Mucosa of gallbladder (tissue), 1 donor: Measurements from ENCODE around the gene ABLIM1. TPM values are rescaled to one million over a fixed set of nuclear protein-coding genes. Genes with fewer than 3 reads are reported as not detected.

Experiments used
- DNase-seq: peaks from one replicate; pipeline ENCODE4 v3.0.0-alpha.2; 2020; ENCODE audit warnings: low spot score
- total RNA-seq: library from RNA; stranded (reverse); gene quantifications from one replicate; pipeline ENCODE4 v1.2.1, GENCODE V29; 2021
- donor health status: DM: no; HTN: no; CAD: no.

Gene ABLIM1
- total RNA-seq, 1 donor from 2014 or later, result 103 TPM

GRCh38 chr10:114458216-114458920, 199.7 kb downstream of the ABLIM1 start:
- no peak for DNase-seq

DNA sequence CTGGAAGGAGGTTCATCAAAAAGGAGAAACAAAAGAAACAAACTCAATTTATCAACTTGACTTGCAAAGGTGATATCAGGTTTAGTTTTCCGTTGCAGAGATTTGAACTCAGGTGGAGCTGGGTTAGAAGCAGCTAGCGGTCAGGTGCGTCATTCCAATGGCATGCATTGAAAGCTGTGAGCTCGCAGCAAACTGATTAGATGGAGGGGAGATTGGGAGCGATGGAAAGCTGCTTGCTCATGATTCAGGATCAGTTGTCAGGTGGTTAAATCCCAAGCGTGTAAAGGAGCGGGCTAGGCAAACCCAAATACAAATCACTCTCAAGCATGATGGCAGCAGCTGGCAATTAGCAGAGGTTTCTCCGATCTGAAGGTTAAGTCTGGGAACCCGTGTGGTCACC, 204.5 kb downstream of the ABLIM1 start:
- DNase-seq, result no peak

- no peak for DNase-seq
Observed at GRCh38 chr10:114448897-114449296, 209.2 kb downstream of the ABLIM1 start.

DNA sequence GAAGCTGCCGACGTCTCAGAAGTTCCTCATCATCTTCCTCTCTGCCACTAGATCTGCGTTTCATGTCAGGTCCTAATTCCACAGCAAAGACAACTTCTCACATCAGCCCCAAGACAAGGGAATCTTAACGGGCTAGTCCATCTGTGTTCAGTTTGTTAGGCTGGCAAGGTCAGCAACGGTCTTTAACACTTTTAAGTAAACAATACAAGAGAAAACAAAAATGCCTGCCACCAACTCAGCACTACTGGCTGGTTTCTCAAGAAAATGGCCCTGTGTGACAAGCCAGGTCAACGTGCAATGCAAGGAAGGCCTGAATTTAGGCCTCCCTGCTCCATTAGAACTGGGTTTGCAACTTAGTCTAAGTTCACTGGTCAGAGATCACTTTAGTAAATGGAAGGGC, 212.7 kb downstream of the ABLIM1 start:
- DNase-seq, result no peak

DNA sequence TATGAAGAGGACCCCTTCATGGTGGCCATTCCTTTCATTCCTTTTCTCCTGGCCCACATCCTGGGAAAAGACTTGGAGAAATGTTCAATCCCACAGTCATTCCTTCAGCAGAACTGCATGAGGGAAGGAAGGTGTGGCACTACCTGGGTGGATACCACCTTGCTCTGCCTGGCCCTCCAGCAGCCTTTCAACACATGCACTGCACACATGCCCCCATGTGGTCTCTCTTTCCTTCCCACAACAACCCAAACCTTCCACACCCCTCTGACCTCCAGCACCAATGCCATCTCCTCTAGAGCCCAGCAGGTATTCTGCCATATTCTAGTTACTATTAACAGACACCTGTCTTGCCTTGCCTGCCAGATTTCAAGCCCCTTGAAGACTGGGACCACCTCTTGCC, 213.3 kb downstream of the ABLIM1 start:
- DNase-seq, result no peak

GRCh38 chr10:114442091-114442630, 215.9 kb downstream of the ABLIM1 start:
- DNase-seq, result no peak

DNA sequence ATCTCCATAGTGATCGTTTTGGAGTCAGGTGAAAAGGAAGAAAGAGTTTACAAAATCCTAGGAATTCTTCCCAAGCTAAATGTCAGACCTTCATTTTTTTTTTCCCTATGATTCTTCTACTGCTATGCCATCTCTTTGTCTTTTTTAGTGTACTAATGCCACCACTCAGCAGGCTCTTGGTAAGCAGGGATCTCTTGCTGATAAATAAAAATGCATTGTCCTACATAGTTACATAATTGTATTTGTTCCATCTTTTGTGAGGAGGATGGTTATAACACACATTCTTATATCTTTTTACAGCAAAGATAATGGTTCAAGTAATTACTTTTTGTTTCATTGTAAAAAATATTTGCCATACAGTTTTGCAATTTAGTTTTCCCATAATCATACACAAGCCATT, 217.0 kb downstream of the ABLIM1 start:
- no peak for DNase-seq

DNA sequence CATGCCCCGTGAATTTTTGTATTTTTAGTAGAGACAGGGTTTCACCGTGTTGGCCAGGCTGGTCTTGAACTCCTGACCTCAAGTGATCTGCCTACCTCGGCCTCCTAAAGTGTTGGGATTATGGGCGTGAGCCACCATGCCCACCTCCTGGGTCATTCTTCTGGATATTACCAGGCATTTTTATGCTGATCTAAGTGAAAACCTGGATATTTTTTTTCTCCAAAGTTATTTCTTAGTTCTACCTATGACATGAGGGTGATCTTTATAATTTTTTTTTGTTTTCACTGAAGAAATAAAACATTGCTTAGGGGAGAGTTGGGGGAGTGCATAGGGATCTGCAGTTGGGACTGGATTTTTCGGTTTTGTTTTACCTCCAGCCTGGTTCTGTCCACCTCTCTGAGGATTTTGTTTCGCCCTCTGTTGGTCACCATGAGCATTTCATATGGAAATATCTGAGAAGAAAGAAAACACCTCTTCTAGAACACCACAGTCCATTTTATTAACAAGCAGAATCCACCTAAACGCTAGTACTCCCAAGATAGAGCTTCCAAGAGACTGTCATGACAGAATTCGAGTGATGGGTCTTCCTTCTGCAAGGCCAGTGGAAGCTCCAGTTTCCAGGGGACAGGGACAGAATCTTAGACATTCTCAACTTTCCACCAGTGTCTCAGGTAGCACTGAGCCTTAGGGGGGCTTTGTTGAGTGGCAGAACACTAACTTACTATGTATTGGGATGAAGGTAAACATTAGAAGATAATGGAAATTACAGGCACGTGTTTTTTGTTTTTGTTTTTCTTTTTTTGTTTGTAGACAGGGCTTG, 220.4 kb downstream of the ABLIM1 start:
- DNase-seq, result no peak

- no peak for DNase-seq
Observed at GRCh38 chr10:114436941-114437340, 221.1 kb downstream of the ABLIM1 start.

DNA sequence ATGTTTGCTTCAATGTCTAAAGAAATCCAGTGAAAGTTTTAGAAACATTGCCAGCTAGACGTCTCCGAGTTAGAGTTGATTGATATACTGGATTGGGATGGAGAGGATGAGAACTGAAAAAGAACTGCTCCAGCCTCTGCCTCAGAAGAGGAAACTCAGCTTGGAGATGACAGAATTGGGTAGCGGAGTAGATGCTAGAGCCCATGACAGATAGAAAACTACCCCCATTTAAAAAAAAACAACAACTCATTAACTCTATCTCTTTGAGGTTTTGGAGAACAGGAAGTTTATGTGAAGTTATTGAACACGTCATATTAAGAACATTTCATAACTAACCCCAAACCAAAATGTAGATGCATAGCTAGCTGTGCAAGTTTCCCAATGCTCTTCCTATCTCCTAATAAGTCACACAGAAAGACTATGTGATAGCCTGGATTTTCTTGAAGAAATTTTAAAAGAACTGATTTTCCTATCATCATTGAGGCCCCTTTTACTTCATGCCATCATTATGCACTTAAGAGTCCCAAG, 225.4 kb downstream of the ABLIM1 start:
- DNase-seq, result no peak

DNA sequence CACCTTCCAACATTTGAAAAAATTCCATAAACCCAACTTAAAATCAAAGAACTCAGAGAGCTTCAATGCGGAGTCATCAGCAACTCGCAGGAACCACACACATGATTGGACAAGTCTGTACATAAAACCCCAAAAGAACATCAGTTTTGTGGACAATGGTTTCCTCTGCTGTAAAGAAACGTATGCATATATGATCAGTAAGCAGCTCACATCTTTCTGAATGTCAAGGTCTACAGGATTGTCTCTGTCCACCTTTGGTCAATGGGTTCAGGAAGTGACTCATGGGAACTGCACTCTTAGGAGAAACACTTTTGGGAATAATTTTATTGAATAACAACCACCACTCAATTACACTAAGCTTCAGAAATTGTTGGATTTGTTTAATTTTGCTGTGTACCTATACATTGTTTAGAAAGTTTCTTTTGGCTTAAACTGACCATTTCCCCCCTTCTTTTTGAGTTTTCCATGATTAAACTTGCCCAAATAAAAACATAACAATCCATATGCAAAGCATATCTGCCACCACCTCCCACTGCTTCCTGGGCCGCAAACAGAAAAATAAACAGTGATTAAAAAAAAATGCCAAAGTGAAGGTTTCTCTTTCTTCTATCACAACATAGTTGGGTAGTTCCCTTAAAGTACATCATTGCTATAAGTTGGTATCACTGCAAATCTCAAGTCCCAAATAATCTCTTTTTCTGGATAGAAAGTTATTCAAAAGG, 226.5 kb downstream of the ABLIM1 start:
- DNase-seq, result no peak

- DNase-seq, result no peak
Observed at GRCh38 chr10:114430688-114431413, 227.2 kb downstream of the ABLIM1 start.

DNA sequence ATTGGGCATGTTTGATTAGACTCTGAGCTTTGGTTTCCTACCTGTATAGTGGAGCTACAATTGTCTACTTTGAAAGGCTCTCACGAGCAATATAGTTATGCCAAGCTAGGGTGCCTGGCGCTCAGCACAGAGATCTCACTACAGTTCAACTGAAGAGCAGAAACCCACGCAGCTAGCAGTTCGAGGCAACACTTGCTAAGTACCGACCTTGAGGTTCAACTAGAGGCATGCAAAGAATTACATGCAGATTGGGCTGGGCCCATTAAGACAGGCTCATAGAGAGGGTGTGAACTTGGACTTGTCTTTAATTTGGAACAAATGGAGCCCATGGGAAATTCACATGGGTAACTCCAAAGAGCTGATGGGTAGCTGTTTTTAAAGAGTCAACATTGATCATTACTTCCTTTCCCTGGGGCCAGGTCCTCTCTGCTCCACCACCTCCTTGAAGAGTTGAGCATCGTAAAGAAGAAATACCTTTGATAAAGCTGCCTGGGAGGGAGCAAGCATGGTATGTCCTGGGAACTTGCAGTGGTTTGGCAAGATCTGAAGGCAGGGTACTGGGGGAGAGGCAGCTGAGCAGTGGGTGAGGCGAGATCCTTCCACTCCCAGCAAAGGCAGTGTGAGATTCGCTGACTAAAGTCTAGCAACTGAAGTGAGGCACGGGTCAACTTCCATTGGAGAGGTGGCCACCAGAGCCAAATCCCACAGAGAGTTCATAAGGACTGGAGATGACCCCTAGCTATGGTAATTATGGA, 228.3 kb downstream of the ABLIM1 start:
- no peak for DNase-seq

DNA sequence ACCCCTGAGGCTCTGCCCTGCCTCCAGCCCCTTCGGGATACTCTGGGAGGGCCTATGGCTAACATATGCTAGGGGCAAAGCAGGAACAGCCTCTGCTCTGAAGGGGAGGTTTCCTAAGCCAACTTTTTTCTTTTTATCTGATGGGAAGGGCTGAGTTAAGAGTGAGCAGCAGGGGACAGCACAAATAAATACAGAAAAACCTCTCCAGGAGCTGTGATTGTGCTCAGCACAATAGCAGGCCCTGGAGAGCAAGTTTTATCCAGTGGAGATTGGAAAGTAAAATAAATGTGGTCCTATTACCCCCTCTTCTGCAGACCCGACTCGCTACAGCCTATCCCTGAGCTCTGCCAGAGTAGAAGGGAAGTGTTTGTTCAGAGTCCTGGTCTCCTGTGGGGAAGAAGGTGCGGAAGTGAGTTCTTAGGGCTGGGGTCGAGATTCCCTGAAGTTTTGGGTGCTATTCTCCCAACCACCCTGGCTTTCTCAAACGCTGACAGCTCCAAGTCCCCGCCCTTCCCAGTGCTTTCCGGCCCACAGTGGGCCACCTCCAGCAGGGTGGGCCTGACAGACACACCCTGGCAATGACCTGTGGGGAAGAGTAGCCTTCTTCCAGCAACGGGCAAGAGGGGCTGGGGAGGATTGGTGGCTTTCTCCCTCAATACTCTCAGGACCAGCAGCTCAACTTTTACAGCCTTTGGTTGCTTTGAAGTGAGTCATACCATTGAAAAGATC, 230.8 kb downstream of the ABLIM1 start:
- DNase-seq, result no peak

DNA sequence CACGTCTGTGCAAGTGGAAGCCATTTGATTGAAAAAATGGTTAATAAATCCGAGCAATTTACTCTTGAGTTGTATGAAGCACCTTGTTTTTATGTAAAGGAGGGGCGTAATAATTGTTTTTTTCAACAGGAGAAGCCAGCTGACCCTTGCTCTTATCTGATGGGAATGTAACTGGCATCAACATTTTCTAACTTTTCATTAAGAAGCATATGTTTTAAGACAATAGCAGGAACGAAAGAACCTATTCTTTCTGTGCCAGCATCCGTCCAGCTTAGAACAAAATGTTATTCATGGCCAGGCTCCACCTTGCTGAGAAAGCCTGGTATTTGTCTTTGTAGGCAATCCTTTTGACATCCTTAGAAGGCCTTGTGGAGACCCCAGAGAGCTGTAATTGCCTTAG, 231.6 kb downstream of the ABLIM1 start:
- no peak for DNase-seq

- no peak for DNase-seq
Observed at GRCh38 chr10:114420811-114421485, 237.1 kb downstream of the ABLIM1 start.

DNA sequence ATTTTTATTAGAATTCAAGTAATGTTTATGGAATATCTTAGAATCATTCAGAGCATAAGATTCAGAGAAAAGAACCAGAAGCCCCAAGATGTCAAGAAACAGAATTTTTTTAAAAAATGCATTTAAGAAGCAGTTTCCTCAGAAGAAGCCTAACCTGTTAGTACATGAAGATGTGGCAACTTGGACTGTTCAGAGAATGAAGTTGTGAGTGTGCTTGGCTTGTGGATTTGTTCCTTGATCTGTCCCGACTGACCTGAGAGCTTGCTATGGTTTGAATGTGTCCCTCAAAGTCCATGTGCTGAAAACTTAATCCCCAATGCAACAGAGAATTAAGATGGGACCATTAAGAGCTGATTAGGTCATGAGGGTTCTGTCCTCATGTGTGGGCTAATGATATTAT, 240.0 kb downstream of the ABLIM1 start:
- no peak for DNase-seq

DNA sequence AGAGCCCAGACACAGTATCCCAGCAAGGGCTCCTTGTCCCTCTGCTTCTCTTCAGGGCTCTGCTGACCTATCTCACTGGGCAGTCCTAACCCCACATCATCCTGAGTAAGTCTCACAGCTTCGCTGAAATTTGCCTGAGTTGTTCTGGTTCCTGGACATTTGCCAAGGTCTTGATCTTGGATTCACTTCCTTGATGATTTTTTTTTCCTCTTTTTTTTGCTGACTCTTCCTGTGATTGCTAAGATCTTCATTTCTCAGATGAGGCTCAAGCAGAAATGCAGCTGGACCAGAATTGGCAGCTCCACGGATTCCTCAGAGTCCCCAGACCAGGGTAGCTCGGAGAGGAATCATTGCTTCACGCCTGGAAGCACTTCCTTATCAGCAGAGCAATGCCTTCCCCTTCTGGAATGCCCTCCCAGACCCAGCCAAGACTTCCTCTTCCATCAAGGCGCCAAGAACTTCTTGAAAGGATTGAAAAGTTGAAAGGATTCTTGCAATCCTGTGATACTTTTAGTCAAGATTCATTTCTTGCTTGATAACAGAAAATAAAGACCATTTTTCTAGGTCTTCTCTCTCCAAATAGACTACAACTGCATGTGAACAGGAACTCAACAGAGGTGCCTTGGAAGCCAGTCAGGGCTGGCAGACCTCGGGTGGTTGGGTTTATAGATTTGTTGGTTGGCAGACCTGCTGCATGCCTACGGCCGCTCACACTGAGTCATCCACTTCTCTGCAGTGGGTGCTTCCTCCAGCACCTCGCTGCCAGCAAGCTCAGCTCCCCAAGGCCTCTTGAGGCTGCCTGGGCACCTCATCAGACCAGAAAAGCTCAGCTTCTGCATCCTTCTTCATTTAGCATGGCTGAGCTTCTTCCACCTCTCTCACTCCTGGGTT, 244.9 kb downstream of the ABLIM1 start:
- DNase-seq, result peak; percentile 88
